22Rv1 (cell line): ENCODE measurements around the gene BRD4.

Source experiments
- H3K27ac ChIP-seq: fragments of 450-650 bp; 2 replicates; pipeline ENCODE4 v1.5.1; 2017
- CTCF ChIP-seq: fragments of 450-650 bp; IDR thresholded peaks from 2 replicates; pipeline ENCODE4 v1.5.1; 2017; ENCODE audit warnings: mild to moderate bottlenecking
- ZFX ChIP-seq: fragments of 450-650 bp; IDR thresholded peaks from 2 replicates; pipeline ENCODE4 v1.6.1; 2017; ENCODE audit warnings: antibody characterized with exemption, borderline replicate concordance

BRD4 gene

GRCh38 chr19:15276620-15277215 is 55.6 kb downstream of the BRD4 start:
- H3K27ac ChIP-seq: no peak overlapping the region
- TF ChIP-seq ZFX: no peak

GRCh38 chr19:15274477-15274876 is 57.9 kb downstream of the BRD4 start:
- TF ChIP-seq ZFX: no peak
- TF ChIP-seq CTCF: no peak
- H3K27ac ChIP-seq: no peak overlapping the region

GRCh38 chr19:15269806-15270205 is 62.5 kb downstream of the BRD4 start:
- no peak overlapping the region for H3K27ac ChIP-seq
- TF ChIP-seq ZFX (no peak), CTCF (no peak)

GRCh38 chr19:15268928-15269253 is 63.4 kb downstream of the BRD4 start:
- TF ChIP-seq ZFX: no peak
- no peak for TF ChIP-seq CTCF
- no peak overlapping the region for H3K27ac ChIP-seq

- no peak for TF ChIP-seq ZFX
- H3K27ac ChIP-seq: no peak overlapping the region
Measured at GRCh38 chr19:15268192-15268927, 64.0 kb downstream of the BRD4 start.

- H3K27ac ChIP-seq: no peak overlapping the region
- TF ChIP-seq CTCF (no peak), ZFX (no peak)
Measured at GRCh38 chr19:15266683-15267082, 65.7 kb downstream of the BRD4 start.

- H3K27ac ChIP-seq: no peak overlapping the region
- TF ChIP-seq ZFX (no peak), CTCF (no peak)
Measured at GRCh38 chr19:15265850-15266248, 66.5 kb downstream of the BRD4 start.

- no peak overlapping the region for H3K27ac ChIP-seq
- TF ChIP-seq ZFX (no peak), CTCF (no peak)
Measured at GRCh38 chr19:15265214-15265849, 67.0 kb downstream of the BRD4 start.
